MM.1S (cell line): ENCODE data around the gene R3HDM4.

Experiments used
- DNase-seq: peaks from one replicate; pipeline ENCODE4 v3.0.0-alpha.2; 2015
- H2AFZ ChIP-seq: fragments of 300-600 bp; sonication (generic); 2 replicates; pipeline ENCODE4 v1.6.0; 2016; ENCODE audit warnings: antibody characterized with exemption, low read length
- H3F3A ChIP-seq: fragments of 300-600 bp; sonication (generic); 2 replicates; pipeline ENCODE4 v1.6.1; 2016; ENCODE audit warnings: mild to moderate bottlenecking, antibody characterized with exemption, low read length, moderate library complexity, mixed read lengths; ENCODE audit not compliant: insufficient read depth
- H3K27ac ChIP-seq: fragments of 300-600 bp; sonication (generic); 2 replicates; pipeline ENCODE4 v1.5.1; 2016; ENCODE audit warnings: mild to moderate bottlenecking, low read length
- H3K27me3 ChIP-seq: fragments of 300-600 bp; sonication (generic); replicated peaks from 2 replicates; pipeline ENCODE4 v1.6.0; 2016; ENCODE audit warnings: low read length; ENCODE audit not compliant: insufficient read depth
- H3K36me3 ChIP-seq: fragments of 300-600 bp; sonication (generic); replicated peaks from 2 replicates; pipeline ENCODE4 v1.6.1; 2016; ENCODE audit warnings: mild to moderate bottlenecking, low read length, mixed read lengths; ENCODE audit not compliant: insufficient read depth
- H3K4me1 ChIP-seq: fragments of 300-600 bp; sonication (generic); 2 replicates; pipeline ENCODE4 v1.6.1; 2016; ENCODE audit warnings: low read length, mixed read lengths
- H3K4me2 ChIP-seq: fragments of 300-600 bp; sonication (generic); 2 replicates; pipeline ENCODE4 v1.6.0; 2016; ENCODE audit warnings: low read depth, low read length
- H3K4me3 ChIP-seq: fragments of 300-600 bp; sonication (generic); 2 replicates; pipeline ENCODE4 v1.5.1; 2016; ENCODE audit warnings: low read length, mixed read lengths
- H3K79me2 ChIP-seq: fragments of 300-600 bp; sonication (generic); 2 replicates; pipeline ENCODE4 v1.6.1; 2016; ENCODE audit warnings: mixed run types, low read length, mixed read lengths
- H3K9ac ChIP-seq: fragments of 300-600 bp; sonication (generic); 2 replicates; pipeline ENCODE4 v1.6.1; 2016; ENCODE audit warnings: low read length, mixed read lengths
- H3K9me2 ChIP-seq: fragments of 300-600 bp; sonication (generic); replicated peaks from 2 replicates; pipeline ENCODE4 v1.6.1; 2016; ENCODE audit warnings: mild to moderate bottlenecking, low read length, mixed read lengths; ENCODE audit not compliant: insufficient read depth
- H3K9me3 ChIP-seq: fragments of 300-600 bp; sonication (generic); replicated peaks from 2 replicates; pipeline ENCODE4 v1.6.1; 2016; ENCODE audit warnings: mild to moderate bottlenecking, low read length, mixed read lengths; ENCODE audit not compliant: insufficient read depth
- H4K20me1 ChIP-seq: fragments of 300-600 bp; sonication (generic); 2 replicates; pipeline ENCODE4 v1.6.1; 2016; ENCODE audit warnings: mild to moderate bottlenecking, low read length, moderate library complexity, mixed read lengths; ENCODE audit not compliant: insufficient read depth
- EZH2 ChIP-seq: fragments of 300-600 bp; sonication (generic); optimal IDR thresholded peaks from 2 replicates; pipeline ENCODE3; 2017; ENCODE audit warnings: low read depth, mild to moderate bottlenecking, antibody characterized with exemption, low read length, mixed read lengths
- EZH2phosphoT487 ChIP-seq: fragments of 300-600 bp; sonication (generic); IDR thresholded peaks from 2 replicates; pipeline ENCODE4 v1.6.1; 2018; ENCODE audit warnings: antibody characterized with exemption, low read length
- TF ChIP-seq, protein P1 (sequence below): fragments of 300-600 bp; sonication (generic); IDR thresholded peaks from 2 replicates; pipeline ENCODE4 v1.5.1; 2016; ENCODE audit warnings: antibody characterized with exemption, low read length, mixed read lengths

Gene R3HDM4

DNA sequence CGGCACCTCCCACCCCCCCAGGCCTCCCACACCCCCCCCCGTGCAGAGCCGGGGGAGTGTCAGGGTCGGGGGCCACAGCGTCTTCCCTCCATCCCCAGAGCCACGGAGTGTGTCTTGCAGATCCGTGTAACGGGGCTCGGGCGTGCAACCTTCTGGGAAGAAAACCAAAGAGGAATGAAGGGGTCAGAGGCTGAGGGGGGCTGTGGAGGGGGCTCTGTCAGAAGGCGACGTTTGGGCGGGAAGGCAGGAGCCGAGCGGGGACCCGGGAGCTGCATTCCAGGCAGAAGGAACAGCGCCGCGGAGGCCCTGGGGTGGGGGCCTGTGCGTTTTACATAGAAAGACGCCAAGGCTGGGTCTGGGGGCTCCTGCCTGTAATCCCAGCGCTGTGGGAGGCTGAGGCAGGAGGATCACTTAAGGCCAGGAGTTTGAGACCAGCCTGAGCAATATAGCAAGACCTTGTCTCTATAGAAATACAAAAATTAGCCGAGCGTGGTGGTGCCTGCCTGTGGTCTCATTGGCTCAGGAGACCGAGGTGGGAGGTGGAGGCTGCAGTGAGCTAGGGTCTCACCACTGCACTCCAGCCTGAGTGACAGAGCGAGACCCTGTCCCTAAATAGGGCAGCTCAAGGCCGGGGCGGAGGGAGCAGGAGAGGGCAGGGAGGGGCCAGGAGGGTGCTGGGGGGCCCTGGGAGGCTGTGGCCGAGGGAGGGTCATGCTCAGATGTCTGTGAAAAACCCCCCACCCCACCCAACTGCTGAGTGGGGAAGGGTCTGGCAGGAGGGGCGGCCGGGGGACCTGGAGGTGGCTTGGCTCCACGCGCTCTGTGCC, 40.6 kb upstream of the R3HDM4 start:
- TF ChIP-seq, protein P1, sequence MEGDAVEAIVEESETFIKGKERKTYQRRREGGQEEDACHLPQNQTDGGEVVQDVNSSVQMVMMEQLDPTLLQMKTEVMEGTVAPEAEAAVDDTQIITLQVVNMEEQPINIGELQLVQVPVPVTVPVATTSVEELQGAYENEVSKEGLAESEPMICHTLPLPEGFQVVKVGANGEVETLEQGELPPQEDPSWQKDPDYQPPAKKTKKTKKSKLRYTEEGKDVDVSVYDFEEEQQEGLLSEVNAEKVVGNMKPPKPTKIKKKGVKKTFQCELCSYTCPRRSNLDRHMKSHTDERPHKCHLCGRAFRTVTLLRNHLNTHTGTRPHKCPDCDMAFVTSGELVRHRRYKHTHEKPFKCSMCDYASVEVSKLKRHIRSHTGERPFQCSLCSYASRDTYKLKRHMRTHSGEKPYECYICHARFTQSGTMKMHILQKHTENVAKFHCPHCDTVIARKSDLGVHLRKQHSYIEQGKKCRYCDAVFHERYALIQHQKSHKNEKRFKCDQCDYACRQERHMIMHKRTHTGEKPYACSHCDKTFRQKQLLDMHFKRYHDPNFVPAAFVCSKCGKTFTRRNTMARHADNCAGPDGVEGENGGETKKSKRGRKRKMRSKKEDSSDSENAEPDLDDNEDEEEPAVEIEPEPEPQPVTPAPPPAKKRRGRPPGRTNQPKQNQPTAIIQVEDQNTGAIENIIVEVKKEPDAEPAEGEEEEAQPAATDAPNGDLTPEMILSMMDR: no peak
- no peak for TF ChIP-seq EZH2
- no peak for TF ChIP-seq EZH2phosphoT487
- Histone ChIP-seq H3K79me2 (peaks cover 15% of the 10 kb centered on the region; the same call in 1 of the 2 replicates), H3K4me1 (no peaks in the 10 kb centered on the region), H3K9me2 (no peaks in the 10 kb centered on the region), H3F3A (no peaks in the 10 kb centered on the region), H2AFZ (no peak overlapping the region), H3K36me3 (no peaks in the 10 kb centered on the region), H3K9me3 (no peaks in the 10 kb centered on the region), H3K9ac (no peak overlapping the region), H3K4me2 (no peak overlapping the region), H3K27ac (no peak overlapping the region), H3K27me3 (no peaks in the 10 kb centered on the region), H3K4me3 (no peak overlapping the region), H4K20me1 (no peaks in the 10 kb centered on the region)
- DNase-seq: no peak

GRCh38 chr19:952680-953444, 39.8 kb upstream of the R3HDM4 start:
- Histone ChIP-seq H3K27me3 (no peaks in the 10 kb centered on the region), H3K4me2 (no peak overlapping the region), H4K20me1 (no peaks in the 10 kb centered on the region), H3K9me3 (no peaks in the 10 kb centered on the region), H3K36me3 (no peaks in the 10 kb centered on the region), H3K79me2 (peaks cover 19% of the 10 kb centered on the region; the same call in 1 of the 2 replicates), H3K4me3 (no peak overlapping the region), H3F3A (no peaks in the 10 kb centered on the region), H3K4me1 (no peaks in the 10 kb centered on the region), H2AFZ (no peak overlapping the region), H3K9me2 (no peaks in the 10 kb centered on the region), H3K9ac (no peak overlapping the region), H3K27ac (no peak overlapping the region)
- no peak for DNase-seq
- no peak for TF ChIP-seq EZH2
- TF ChIP-seq, protein P1: no peak
- no peak for TF ChIP-seq EZH2phosphoT487

DNA sequence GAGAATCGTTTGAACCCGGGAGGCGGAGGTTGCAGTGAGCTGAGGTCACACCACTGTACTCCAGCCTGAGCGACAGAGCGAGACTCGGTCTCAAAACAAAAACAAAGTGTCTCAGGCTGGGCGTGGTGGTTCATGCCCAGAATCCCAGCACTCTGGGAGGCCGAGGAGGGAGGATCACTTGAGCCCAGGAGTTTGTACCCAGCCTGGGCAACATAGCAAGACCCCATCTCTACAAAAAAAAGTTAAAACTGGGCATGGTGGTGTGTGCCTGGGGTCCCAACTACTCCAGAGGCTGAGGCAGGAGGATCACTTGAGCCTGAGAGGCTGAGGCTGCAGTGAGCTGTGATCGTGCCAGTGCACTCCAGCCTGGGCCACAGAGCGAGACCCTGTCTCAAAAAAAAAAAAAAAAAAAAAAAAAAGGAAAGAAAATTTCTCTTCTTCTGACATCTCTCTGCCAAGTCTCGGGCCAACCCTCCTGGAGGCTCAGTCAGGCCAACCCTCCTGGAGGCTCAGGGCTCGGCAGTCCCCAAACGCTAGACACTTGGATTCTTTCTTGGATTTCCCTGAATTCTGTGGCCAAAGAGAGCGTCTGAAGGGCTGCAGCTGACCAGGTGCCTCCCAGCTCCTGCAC, 39.1 kb upstream of the R3HDM4 start:
- no peaks in the 10 kb centered on the region for H3K27me3 ChIP-seq
- H3K4me1 ChIP-seq: no peaks in the 10 kb centered on the region
- no peak overlapping the region for H2AFZ ChIP-seq
- no peaks in the 10 kb centered on the region for H4K20me1 ChIP-seq
- H3K27ac ChIP-seq: no peak overlapping the region
- no peak overlapping the region for H3K4me2 ChIP-seq
- no peaks in the 10 kb centered on the region for H3K9me3 ChIP-seq
- TF ChIP-seq, protein P1: no peak
- TF ChIP-seq EZH2 (no peak), EZH2phosphoT487 (no peak)
- no peaks in the 10 kb centered on the region for H3F3A ChIP-seq
- no peaks in the 10 kb centered on the region for H3K36me3 ChIP-seq
- peaks cover 22% of the 10 kb centered on the region; the same call in 1 of the 2 replicates for H3K79me2 ChIP-seq
- H3K9me2 ChIP-seq: no peaks in the 10 kb centered on the region
- H3K9ac ChIP-seq: no peak overlapping the region
- no peak for DNase-seq
- no peak overlapping the region for H3K4me3 ChIP-seq
